Mesodermal cell (in vitro differentiated cells): ENCODE measurements around the gene FOXO6.

ENCODE experiments used
- H3K27ac ChIP-seq: 2 replicates; pipeline ENCODE4 v1.7.0; 2013; ENCODE audit warnings: mild to moderate bottlenecking, low read depth, low read length, moderate library complexity; ENCODE audit not compliant: severe bottlenecking
- H3K36me3 ChIP-seq: 2 replicates; pipeline ENCODE4 v1.7.1; 2013; ENCODE audit warnings: mild to moderate bottlenecking, low read length, moderate library complexity; ENCODE audit not compliant: control insufficient read depth, insufficient read depth
- H3K4me1 ChIP-seq: one replicate; pipeline ENCODE4 v1.7.1; 2013; ENCODE audit warnings: mild to moderate bottlenecking, low read length; ENCODE audit not compliant: insufficient read depth, control insufficient read depth, poor library complexity, severe bottlenecking
- H3K4me3 ChIP-seq: 2 replicates; pipeline ENCODE4 v1.7.0; 2013; ENCODE audit warnings: low read length, control low read depth, mild to moderate bottlenecking; ENCODE audit not compliant: insufficient read depth, poor library complexity, severe bottlenecking; ENCODE audit errors: extremely low read depth
- H3K9me3 ChIP-seq: 2 replicates; pipeline ENCODE4 v1.7.1; 2013; ENCODE audit warnings: mild to moderate bottlenecking, low read length, moderate library complexity; ENCODE audit not compliant: control insufficient read depth
- WGBS, 2 experiments: methylation state at CpG; one replicate each; pipeline ENCODE4 v1.1.5; 2013; ENCODE audit warnings: missing lambda C conversion rate in 2 of 2; ENCODE audit not compliant: insufficient coverage in 2 of 2; 5-methylcytosine and 5-hydroxymethylcytosine counted together

Gene FOXO6

DNA sequence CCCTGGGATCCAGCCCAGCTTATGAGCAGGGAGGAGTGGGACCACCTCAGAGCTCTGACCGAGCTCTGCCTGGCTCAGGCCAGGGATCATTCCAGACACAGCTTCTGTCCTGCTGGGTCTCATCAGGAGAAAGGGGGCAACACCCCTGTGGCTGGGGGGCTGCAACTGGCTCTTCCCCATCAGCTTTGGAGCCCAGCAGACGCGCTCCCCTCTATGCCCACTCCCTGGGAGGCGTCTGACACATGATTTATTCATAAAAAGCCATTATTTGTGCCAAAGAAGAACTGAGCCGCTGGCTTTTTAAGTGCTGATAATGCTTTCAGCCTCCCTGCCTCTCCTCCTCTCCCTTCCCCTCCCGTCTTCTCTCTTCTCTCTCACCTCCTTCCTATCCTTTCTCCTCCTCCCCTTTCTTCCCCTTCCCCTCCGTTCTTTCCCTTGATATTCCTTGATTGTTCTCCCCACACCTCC lies 25.0 kb downstream of the FOXO6 start:
- 47 to 57% methylated on average over 7 of the region's 7 CpGs for WGBS, 2 experiments
- H3K4me1 ChIP-seq = peaks cover 17% of the 10 kb centered on the region
- no peak overlapping the region for H3K4me3 ChIP-seq
- no peaks in the 10 kb centered on the region for H3K36me3 ChIP-seq
- no peaks in the 10 kb centered on the region for H3K9me3 ChIP-seq
- no peak overlapping the region for H3K27ac ChIP-seq

DNA sequence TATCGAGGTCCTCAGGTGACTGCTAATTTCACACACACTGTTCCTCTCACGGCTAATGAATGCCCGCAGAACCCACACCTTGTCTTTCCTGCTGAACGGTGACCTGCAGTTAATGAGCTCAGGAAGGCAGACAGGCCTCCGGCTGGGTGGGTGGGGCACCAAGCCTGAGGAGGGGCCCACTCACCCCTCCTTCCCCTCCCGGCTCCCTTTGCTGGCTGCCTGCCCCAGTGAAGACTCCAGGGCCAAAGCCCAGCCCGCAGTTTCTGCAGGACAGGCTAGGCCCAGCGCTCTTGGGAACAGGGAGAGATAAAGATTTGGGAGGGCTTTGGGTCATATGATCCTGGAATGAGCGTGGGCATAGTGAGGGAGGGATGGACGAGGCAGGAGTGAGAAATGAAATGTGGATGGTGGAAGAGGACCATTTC lies 26.4 kb downstream of the FOXO6 start:
- Histone ChIP-seq H3K4me3 (no peak overlapping the region), H3K9me3 (no peaks in the 10 kb centered on the region), H3K27ac (no peak overlapping the region), H3K36me3 (no peaks in the 10 kb centered on the region), H3K4me1 (peaks cover 17% of the 10 kb centered on the region)
- WGBS, 2 experiments = 0 to 2% methylated on average over 4 to 9 of the region's 10 CpGs

DNA sequence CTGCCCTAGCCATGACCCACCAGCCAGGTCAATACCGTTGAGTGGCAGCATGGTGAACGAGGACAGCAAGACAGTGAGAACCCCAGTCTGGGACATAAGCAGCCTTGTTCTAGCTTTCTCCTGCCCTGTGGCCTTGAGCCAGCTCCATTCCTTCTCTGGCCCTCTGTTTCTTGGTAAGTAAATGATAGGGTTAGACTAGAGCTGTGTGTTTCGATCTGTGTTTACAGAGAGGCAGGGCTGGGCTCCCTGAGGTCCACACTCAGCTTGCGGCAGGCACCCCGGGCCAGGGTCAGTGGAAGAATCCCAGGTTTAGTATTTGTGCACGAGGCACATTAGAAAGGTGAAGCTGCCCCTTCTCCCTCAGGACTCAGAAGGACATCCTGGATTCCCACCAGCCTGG lies 27.3 kb downstream of the FOXO6 start:
- Histone ChIP-seq H3K36me3 (no peaks in the 10 kb centered on the region), H3K4me3 (no peak overlapping the region), H3K4me1 (peaks cover 17% of the 10 kb centered on the region), H3K27ac (no peak overlapping the region), H3K9me3 (no peaks in the 10 kb centered on the region)
- 82 to 88% methylated on average over 3 to 6 of the region's 6 CpGs for WGBS, 2 experiments

DNA sequence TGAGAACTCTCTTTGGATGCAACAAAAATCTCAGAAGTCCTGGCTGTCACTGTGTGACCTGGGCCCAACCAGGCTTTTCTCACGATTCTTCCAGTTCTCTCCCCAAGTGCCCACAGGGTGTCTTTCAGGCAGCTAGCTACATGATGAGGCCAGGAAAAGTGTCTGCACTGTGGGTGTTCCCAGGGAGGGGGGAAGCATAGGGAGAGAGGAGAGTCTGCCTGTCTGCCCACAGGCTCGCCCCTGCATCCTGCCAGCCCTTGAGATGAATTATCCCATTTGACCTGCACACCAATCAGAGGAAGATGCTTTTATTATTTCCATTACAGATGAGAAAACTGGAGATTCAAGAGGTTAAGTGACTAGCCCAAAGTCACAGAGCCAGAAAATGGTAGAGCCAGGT lies 27.8 kb downstream of the FOXO6 start:
- Histone ChIP-seq H3K4me1 (peaks cover 17% of the 10 kb centered on the region), H3K4me3 (no peak overlapping the region), H3K27ac (no peak overlapping the region), H3K36me3 (no peaks in the 10 kb centered on the region), H3K9me3 (no peaks in the 10 kb centered on the region)
- WGBS, 2 experiments = 83 to 100% methylated on average over 1 of the region's 2 CpGs

DNA sequence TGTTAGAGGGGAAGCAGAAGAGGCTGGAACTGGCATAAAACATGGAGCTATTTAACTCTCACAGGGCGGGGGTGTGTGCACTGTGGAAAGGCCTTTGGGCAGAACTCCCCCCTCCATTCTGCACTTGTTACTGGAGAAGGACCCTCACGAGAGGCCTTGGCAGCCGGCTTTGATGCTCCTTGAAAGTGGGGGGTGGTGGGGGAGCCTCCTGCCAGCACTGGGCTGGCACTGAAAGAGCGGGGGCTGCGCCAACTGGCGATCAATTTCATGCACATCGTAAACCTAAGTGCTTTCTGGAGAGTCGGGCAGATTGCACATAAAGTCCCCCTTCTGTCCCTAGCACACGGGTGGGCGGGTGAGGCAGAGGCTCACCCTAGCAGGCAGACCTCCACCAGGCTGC lies 28.9 kb downstream of the FOXO6 start:
- peaks cover 26% of the 10 kb centered on the region for H3K4me1 ChIP-seq
- WGBS, 2 experiments = 95 to 98% methylated on average over 7 of the region's 10 CpGs
- no peak overlapping the region for H3K4me3 ChIP-seq
- no peaks in the 10 kb centered on the region for H3K9me3 ChIP-seq
- no peaks in the 10 kb centered on the region for H3K36me3 ChIP-seq
- H3K27ac ChIP-seq = no peak overlapping the region

DNA sequence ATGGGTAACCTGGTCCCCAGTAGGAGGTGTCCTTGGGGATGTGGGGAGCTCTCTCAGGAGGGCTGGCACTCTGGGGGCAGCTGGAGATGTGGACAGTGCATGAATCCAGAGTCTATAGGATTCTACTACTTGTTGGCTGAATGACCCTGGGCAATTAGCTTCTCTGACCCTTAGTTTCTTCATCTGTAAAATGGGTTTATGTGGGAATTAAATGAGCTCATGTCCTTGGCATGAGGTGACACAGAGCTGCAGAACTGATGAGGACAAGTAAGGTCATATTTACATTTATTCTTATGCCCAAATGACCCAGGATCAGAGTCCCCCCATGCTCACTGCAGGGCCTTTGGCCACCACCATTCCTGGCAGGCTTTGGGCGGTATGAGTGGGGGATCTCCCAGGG lies 29.3 kb downstream of the FOXO6 start:
- Histone ChIP-seq H3K4me1 (peaks cover 26% of the 10 kb centered on the region), H3K9me3 (no peaks in the 10 kb centered on the region), H3K4me3 (no peak overlapping the region), H3K27ac (no peak overlapping the region), H3K36me3 (no peaks in the 10 kb centered on the region)
- 63 to 100% methylated on average over 1 of the region's 1 CpG for WGBS, 2 experiments

DNA sequence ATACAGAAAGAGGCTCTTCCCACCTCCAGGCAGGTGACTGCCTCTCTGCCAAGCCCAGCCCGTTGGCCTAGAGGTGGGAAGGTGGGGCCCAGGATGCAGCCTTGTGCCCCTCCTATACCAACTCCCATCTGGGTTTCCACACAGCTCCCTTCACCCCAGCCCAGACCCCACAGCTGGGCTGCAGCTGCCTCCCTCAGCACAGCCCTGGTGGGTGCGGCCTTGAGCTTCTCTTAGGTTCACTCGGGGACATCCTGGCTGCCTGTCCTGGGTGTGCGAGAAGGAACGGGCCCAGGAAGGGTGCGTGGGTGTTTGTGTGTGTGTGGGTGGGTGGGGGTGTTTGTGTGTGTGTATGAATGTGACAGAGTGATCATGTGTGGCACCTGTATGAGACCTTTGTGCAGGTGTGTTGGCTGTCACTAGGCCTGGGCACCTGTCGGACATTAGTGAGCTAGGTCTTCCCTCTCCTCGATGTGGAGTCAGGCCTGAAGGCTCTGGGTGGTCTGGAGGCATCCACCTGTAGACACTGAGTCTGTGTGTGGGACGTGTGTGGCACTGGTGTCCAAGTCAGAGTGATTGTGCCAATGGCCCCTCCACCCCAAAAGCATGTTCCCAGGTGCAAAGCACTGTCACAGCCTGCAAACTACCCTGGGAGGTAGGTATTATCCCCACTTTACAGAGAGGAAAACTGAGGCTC lies 30.7 kb downstream of the FOXO6 start:
- H3K27ac ChIP-seq = no peak overlapping the region
- peaks cover 26% of the 10 kb centered on the region for H3K4me1 ChIP-seq
- H3K4me3 ChIP-seq = no peak overlapping the region
- H3K36me3 ChIP-seq = no peaks in the 10 kb centered on the region
- H3K9me3 ChIP-seq = no peaks in the 10 kb centered on the region
- 85 to 87% methylated on average over 7 of the region's 9 CpGs for WGBS, 2 experiments

DNA sequence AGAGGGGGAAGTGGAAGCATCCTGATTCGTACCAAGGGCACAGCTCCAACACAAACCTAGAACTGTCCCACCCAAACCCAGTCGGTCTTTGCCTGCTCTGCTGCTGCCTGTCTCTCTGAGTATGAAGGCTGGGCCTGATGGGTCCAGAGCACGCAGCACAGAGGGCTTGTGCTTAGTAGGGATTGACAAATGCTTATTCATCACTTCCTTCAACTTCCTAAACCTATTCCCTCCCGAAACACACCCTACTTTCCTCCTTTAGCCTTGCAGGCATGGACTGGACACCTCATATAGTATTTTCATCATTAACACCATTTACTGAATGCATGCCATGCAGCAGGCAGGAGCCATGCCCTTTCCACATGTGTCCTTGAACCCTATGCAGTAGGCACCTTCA lies 31.3 kb downstream of the FOXO6 start:
- Histone ChIP-seq H3K9me3 (no peaks in the 10 kb centered on the region), H3K27ac (no peak overlapping the region), H3K36me3 (no peaks in the 10 kb centered on the region), H3K4me3 (no peak overlapping the region), H3K4me1 (peaks cover 22% of the 10 kb centered on the region)
- 88 to 100% methylated on average over 1 to 2 of the region's 4 CpGs for WGBS, 2 experiments

DNA sequence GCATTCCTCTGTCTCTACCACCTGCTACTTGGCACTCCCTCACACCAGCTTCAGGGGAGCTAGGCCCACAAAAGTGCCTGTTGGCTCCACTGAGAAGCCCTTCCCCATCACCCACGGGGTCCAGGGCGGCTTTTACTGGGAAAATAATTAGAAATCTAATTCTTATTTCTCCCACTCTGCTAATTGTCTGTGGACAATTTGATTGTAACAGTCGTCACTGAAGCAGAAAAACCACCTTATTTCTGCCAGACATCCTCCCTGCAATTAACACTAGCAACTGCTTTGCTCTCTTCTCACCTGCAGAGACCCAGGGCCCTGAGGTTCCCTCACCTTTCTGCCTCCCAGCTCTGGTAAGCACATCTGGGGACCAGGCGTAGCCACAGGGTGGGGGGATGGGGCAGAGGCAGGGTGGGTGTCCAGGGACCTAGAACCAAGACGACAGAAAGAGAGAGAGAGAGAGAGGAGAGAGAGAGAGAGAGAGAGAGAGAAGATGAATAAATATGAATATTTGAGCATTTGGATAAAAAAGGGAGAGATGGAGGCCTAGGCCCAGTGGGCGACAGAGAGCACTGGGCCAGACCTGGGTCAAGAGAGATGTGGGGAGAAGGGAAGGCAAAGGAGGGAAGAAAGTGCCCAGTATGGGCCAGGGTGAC lies 32.6 kb downstream of the FOXO6 start:
- WGBS, 2 experiments = 79 to 81% methylated on average over 4 to 6 of the region's 6 CpGs
- Histone ChIP-seq H3K36me3 (no peaks in the 10 kb centered on the region), H3K4me3 (no peak overlapping the region), H3K27ac (no peak overlapping the region), H3K9me3 (no peaks in the 10 kb centered on the region), H3K4me1 (peaks cover 16% of the 10 kb centered on the region)

DNA sequence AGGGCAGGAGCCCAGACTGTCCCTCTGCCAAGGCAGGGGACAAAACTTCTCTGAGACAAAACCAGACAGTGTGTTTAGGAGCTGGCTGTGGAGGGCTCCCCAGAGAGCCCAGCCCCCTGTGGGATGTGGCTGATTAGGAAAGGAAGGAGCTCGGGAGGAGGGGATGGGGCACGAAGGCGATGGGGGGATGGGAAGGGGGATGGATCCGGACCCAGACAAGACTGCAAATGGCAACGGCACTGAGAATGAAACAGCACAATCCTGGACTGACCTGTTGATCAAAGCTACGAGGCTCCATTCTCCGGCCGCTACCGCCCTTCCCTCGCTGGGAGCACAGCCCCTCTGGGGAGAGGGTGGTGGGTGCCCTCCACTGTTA lies 33.1 kb downstream of the FOXO6 start:
- H3K9me3 ChIP-seq = no peaks in the 10 kb centered on the region
- no peak overlapping the region for H3K4me3 ChIP-seq
- H3K4me1 ChIP-seq = peaks cover 12% of the 10 kb centered on the region
- no peaks in the 10 kb centered on the region for H3K36me3 ChIP-seq
- 15 to 63% methylated on average over 4 to 10 of the region's 10 CpGs for WGBS, 2 experiments
- H3K27ac ChIP-seq = no peak overlapping the region
